ENCODE measurements around the gene OR52E1.
"Not testable (repeated sequence)": the region's sequence is repeated elsewhere in the genome, so short reads cannot be mapped to it uniquely, and the experiment has no call there.

OR52E1 gene

GRCh38 chr11:5046226-5046625 lies 23.1 kb upstream of the OR52E1 start, which contains the start of gene OR52J3:
TSS of gene OR52J3 (plus strand) at chr11:5046526. CDS start at chr11:5046526, 0 bp downstream.
- TF ChIP-seq, protein P1, sequence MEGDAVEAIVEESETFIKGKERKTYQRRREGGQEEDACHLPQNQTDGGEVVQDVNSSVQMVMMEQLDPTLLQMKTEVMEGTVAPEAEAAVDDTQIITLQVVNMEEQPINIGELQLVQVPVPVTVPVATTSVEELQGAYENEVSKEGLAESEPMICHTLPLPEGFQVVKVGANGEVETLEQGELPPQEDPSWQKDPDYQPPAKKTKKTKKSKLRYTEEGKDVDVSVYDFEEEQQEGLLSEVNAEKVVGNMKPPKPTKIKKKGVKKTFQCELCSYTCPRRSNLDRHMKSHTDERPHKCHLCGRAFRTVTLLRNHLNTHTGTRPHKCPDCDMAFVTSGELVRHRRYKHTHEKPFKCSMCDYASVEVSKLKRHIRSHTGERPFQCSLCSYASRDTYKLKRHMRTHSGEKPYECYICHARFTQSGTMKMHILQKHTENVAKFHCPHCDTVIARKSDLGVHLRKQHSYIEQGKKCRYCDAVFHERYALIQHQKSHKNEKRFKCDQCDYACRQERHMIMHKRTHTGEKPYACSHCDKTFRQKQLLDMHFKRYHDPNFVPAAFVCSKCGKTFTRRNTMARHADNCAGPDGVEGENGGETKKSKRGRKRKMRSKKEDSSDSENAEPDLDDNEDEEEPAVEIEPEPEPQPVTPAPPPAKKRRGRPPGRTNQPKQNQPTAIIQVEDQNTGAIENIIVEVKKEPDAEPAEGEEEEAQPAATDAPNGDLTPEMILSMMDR (IDR thresholded peaks at IDR 0.05; ENCODE audit: low read depth, low read length), result no peak
- TF ChIP-seq EZH2phosphoT487 (IDR thresholded peaks at IDR 0.05; ENCODE audit: low read depth), result no peak
- Histone ChIP-seq H3K9me3 (ENCODE audit: insufficient read depth, low read length) (no peaks in the 10 kb centered on the region), H3K4me3 (ENCODE audit: low read length) (no peak within 1 kb of the TSS), H3K79me2 (ENCODE audit: low read length) (no peaks in the 10 kb centered on the region), H3K36me3 (replicated peaks; ENCODE audit: low read depth, low read length) (no peaks in the 10 kb centered on the region), H3K27me3 (ENCODE audit: low read depth, low read length) (no peaks in the 10 kb centered on the region), H3K4me1 (ENCODE audit: low read length) (no peaks in the 10 kb centered on the region), H3K27ac (ENCODE audit: low read length) (no peak within 1 kb of the TSS), H3K4me2 (ENCODE audit: low read length) (no peak within 1 kb of the TSS), H4K20me1 (ENCODE audit: insufficient read depth, low read length) (no peaks in the 10 kb centered on the region), H2AFZ (ENCODE audit: low read depth, low read length) (no peak within 1 kb of the TSS), H3K9ac (ENCODE audit: low read length) (no peak within 1 kb of the TSS)

GRCh38 chr11:5046754-5047330 lies 22.5 kb upstream of the OR52E1 start:
- TF ChIP-seq EZH2phosphoT487 (IDR thresholded peaks at IDR 0.05; ENCODE audit: low read depth), result no peak
- TF ChIP-seq, protein P1 (IDR thresholded peaks at IDR 0.05; ENCODE audit: low read depth, low read length), result no peak
- Histone ChIP-seq H2AFZ (ENCODE audit: low read depth, low read length) (no peak overlapping the region), H3K9ac (ENCODE audit: low read length) (no peak overlapping the region), H4K20me1 (ENCODE audit: insufficient read depth, low read length) (no peaks in the 10 kb centered on the region), H3K79me2 (ENCODE audit: low read length) (no peaks in the 10 kb centered on the region), H3K27me3 (ENCODE audit: low read depth, low read length) (no peaks in the 10 kb centered on the region), H3K4me2 (ENCODE audit: low read length) (no peak overlapping the region), H3K9me3 (ENCODE audit: insufficient read depth, low read length) (no peaks in the 10 kb centered on the region), H3K36me3 (replicated peaks; ENCODE audit: low read depth, low read length) (no peaks in the 10 kb centered on the region), H3K27ac (ENCODE audit: low read length) (no peak overlapping the region), H3K4me1 (ENCODE audit: low read length) (no peaks in the 10 kb centered on the region), H3K4me3 (ENCODE audit: low read length) (no peak overlapping the region)

DNA sequence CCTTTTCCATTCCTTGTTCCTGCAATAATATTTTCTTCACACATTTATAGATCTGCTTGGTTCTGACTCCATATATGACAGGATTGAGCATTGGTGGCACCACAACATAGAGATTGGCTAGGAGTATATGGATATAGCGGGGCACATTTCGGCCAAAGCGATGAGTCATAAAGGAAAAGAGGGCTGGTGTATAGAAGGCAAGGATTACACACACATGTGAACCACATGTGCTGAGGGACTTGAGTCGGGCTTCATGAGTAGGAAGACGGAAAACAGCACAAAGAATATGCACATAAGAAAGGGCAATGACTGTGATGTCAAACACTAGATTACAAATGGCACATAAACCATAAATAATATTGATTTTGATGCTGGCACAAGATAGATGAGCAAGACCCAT lies 10.7 kb upstream of the OR52E1 start:
- not testable (repeated sequence) for H3K27me3 ChIP-seq (ENCODE audit: low read depth, low read length); H3K4me2 ChIP-seq (ENCODE audit: low read length); H3K4me3 ChIP-seq (ENCODE audit: low read length); H2AFZ ChIP-seq (ENCODE audit: low read depth, low read length); H3K9ac ChIP-seq (ENCODE audit: low read length); H3K27ac ChIP-seq (ENCODE audit: low read length); H3K9me3 ChIP-seq (ENCODE audit: insufficient read depth, low read length); H3K79me2 ChIP-seq (ENCODE audit: low read length); H3K4me1 ChIP-seq (ENCODE audit: low read length); H3K36me3 ChIP-seq (replicated peaks; ENCODE audit: low read depth, low read length); H4K20me1 ChIP-seq (ENCODE audit: insufficient read depth, low read length)

DNA sequence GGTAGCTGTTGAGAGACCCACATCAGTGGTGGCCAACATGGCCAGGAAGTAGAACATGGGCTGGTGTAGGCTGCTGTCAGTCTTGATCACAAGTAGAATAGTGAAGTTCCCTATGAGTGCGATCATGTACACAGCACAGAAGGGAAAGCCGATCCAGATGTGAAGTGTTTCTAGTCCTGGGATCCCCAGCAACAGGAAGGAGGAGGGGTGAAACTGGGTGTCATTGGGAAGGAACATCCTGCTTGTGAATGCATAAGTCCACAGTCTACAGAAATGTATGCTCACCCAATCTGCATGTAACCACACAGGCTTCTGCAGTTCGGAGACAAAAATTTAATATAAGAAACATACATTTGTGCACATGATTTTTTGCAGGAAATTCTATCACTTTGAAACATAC lies 10.0 kb upstream of the OR52E1 start, which contains the start of gene OR52E2:
TSS of gene OR52E2 (minus strand) at position 237 of the 400 bp plus-strand sequence. CDS start at position 237, 0 bp downstream.
- no peaks in the 10 kb centered on the region for H4K20me1 ChIP-seq (ENCODE audit: insufficient read depth, low read length)
- H3K79me2 ChIP-seq (ENCODE audit: low read length), result no peaks in the 10 kb centered on the region
- no peaks in the 10 kb centered on the region for H3K4me1 ChIP-seq (ENCODE audit: low read length)
- H2AFZ ChIP-seq (ENCODE audit: low read depth, low read length), result no peak within 1 kb of the TSS
- no peaks in the 10 kb centered on the region for H3K36me3 ChIP-seq (replicated peaks; ENCODE audit: low read depth, low read length)
- no peak for TF ChIP-seq EZH2phosphoT487 (IDR thresholded peaks at IDR 0.05; ENCODE audit: low read depth)
- TF ChIP-seq, protein P1 (IDR thresholded peaks at IDR 0.05; ENCODE audit: low read depth, low read length), result no peak
- no peak within 1 kb of the TSS for H3K27ac ChIP-seq (ENCODE audit: low read length)
- H3K27me3 ChIP-seq (ENCODE audit: low read depth, low read length), result no peaks in the 10 kb centered on the region
- H3K4me2 ChIP-seq (ENCODE audit: low read length), result no peak within 1 kb of the TSS
- no peaks in the 10 kb centered on the region for H3K9me3 ChIP-seq (ENCODE audit: insufficient read depth, low read length)
- no peak within 1 kb of the TSS for H3K4me3 ChIP-seq (ENCODE audit: low read length)
- no peak within 1 kb of the TSS for H3K9ac ChIP-seq (ENCODE audit: low read length)
